Keratinocyte (primary cell): Measurements from ENCODE around the gene LOXHD1. TPM values are rescaled to one million over a fixed set of nuclear protein-coding genes. Genes with fewer than 3 reads are reported as not detected.

ENCODE experiments used
- DNase-seq: peaks from one replicate; pipeline ENCODE4 v3.0.0-alpha.2; 2011; ENCODE audit warnings: low read depth, missing footprints, low spot score
- FAIRE-seq: peaks from 2 replicates; lab custom pipeline; 2011; peaks lifted over from hg19 to GRCh38; lab: Jason Lieb, UNC
- H2AFZ ChIP-seq: 2 replicates; pipeline ENCODE4 v1.6.0; 2012; ENCODE audit warnings: low read length, control low read depth, inconsistent platforms; ENCODE audit not compliant: control insufficient read depth
- H3K27ac ChIP-seq: 2 replicates; pipeline ENCODE4 v1.5.1; 2011; ENCODE audit warnings: low read length; ENCODE audit not compliant: control insufficient read depth, insufficient read depth
- H3K27me3 ChIP-seq: 3 replicates; pipeline ENCODE4 v1.6.0; 2011; ENCODE audit warnings: low read length; ENCODE audit not compliant: control insufficient read depth, insufficient read depth; ENCODE audit errors: extremely low read depth
- H3K36me3 ChIP-seq, 2 experiments: 2 replicates in 1 of 2; 3 replicates in 1 of 2; pipeline ENCODE4 v1.5.1; 2011; ENCODE audit warnings: low read length in 2 of 2, mild to moderate bottlenecking in 1 of 2; ENCODE audit not compliant: control insufficient read depth in 2 of 2, insufficient read depth in 2 of 2; ENCODE audit errors: extremely low read depth in 1 of 2
- H3K4me1 ChIP-seq: 3 replicates; pipeline ENCODE4 v1.5.1; 2011; ENCODE audit warnings: low read length; ENCODE audit not compliant: control insufficient read depth, insufficient read depth; ENCODE audit errors: extremely low read depth
- H3K4me2 ChIP-seq: 3 replicates; pipeline ENCODE4 v1.6.0; 2011; ENCODE audit warnings: low read depth, low read length; ENCODE audit not compliant: control insufficient read depth, insufficient read depth; ENCODE audit errors: extremely low read depth
- H3K4me3 ChIP-seq, 3 experiments: fragments of 200-600 bp in 1 of 3; sonication (generic) in 1 of 3; 2 replicates in 2 of 3; 3 replicates in 1 of 3; pipeline ENCODE4 v1.5.1; 2011 to 2016; ENCODE audit warnings: low read length in 3 of 3, mild to moderate bottlenecking in 3 of 3, control low read depth in 2 of 3, inconsistent platforms in 1 of 3, low read depth in 1 of 3, mixed read lengths in 1 of 3, mixed run types in 1 of 3, moderate library complexity in 1 of 3; ENCODE audit not compliant: control insufficient read depth in 2 of 3, insufficient read depth in 2 of 3; ENCODE audit errors: extremely low read depth in 1 of 3
- H3K79me2 ChIP-seq: 2 replicates; pipeline ENCODE4 v1.6.0; 2012; ENCODE audit warnings: low read length; ENCODE audit not compliant: control insufficient read depth, insufficient read depth
- H3K9ac ChIP-seq: 3 replicates; pipeline ENCODE4 v1.6.0; 2011; ENCODE audit warnings: low read length; ENCODE audit not compliant: control insufficient read depth, insufficient read depth; ENCODE audit errors: extremely low read depth
- H3K9me1 ChIP-seq: 3 replicates; pipeline ENCODE4 v1.6.0; 2011; ENCODE audit warnings: low read length; ENCODE audit not compliant: control insufficient read depth, insufficient read depth; ENCODE audit errors: extremely low read depth
- H3K9me3 ChIP-seq: 2 replicates; pipeline ENCODE4 v1.5.1; 2012; ENCODE audit warnings: low read depth, low read length; ENCODE audit not compliant: control insufficient read depth
- H4K20me1 ChIP-seq: 3 replicates; pipeline ENCODE4 v1.6.0; 2011; ENCODE audit warnings: low read length; ENCODE audit not compliant: control insufficient read depth, insufficient read depth; ENCODE audit errors: extremely low read depth
- CTCF ChIP-seq, 3 experiments: IDR thresholded peaks in 1 of 3; conservative IDR thresholded peaks in 1 of 3; optimal IDR thresholded peaks in 1 of 3; 2 replicates in 2 of 3; 3 replicates in 1 of 3; pipeline versions ENCODE3 to v1.5.1; 2011; ENCODE audit warnings: low read length in 3 of 3, mild to moderate bottlenecking in 3 of 3, moderate library complexity in 2 of 3, control low read depth in 1 of 3, inconsistent platforms in 1 of 3; ENCODE audit not compliant: insufficient read depth in 2 of 3; ENCODE audit errors: extremely low read depth in 1 of 3
- EZH2 ChIP-seq: IDR thresholded peaks from one replicate; pipeline ENCODE4 v1.6.1; 2012; ENCODE audit warnings: inconsistent platforms, mild to moderate bottlenecking, low read length, moderate library complexity
- dilution Hi-C: fragments of 300-500 bp; cut with MboI; formaldehyde crosslinking; loops from one replicate; pipeline ENCODE4 v1.7.0; 2020; ENCODE audit warnings: low sequenced_read_pairs; ENCODE audit not compliant: extremely low pct_ligation_motif_present
- polyA plus RNA-seq, 5 experiments: library from polyadenylated mRNA; depleted of rRNA in 3 of 5; stranded (reverse) in 3 of 5; stranded (forward) in 1 of 5; unstranded in 1 of 5; fragments of >200 nt; gene quantifications; 1 replicate in 1 of 5; 2 replicates in 3 of 5; 3 replicates in 1 of 5; pipeline versions ENCODE4 v1.2.1 to v1.2.3, GENCODE V29; 2011 to 2012; ENCODE audit warnings: missing spikeins in 2 of 5, low read depth in 1 of 5, low replicate concordance in 1 of 5

The LOXHD1 gene
- polyA plus RNA-seq, 1 donor (not counting 4 experiments of a cell fraction or from before 2014, with no cell fraction given): not detected

GRCh38 chr18:46573156-46573555, 83.9 kb downstream of the LOXHD1 start:
- TF ChIP-seq EZH2 (no peak), CTCF (optimal IDR thresholded peaks at IDR 0.05 in 1 of 3, IDR thresholded peaks at IDR 0.05 in 1 of 3, conservative IDR thresholded peaks at IDR 0.05 in 1 of 3; ENCODE audit: extremely low read depth in 1 of 3, insufficient read depth in 2 of 3, low read length in 3 of 3) (no peak)
- FAIRE-seq (no peak), DNase-seq (no peak)
- H2AFZ ChIP-seq: no peak overlapping the region
- no peak overlapping the region for H3K27ac ChIP-seq
- dilution Hi-C loops: no loop called here
- no peaks in the 10 kb centered on the region for H3K79me2 ChIP-seq
- no peaks in the 10 kb centered on the region for H4K20me1 ChIP-seq
- H3K9ac ChIP-seq: no peak overlapping the region
- no peaks in the 10 kb centered on the region for H3K9me3 ChIP-seq
- no peak overlapping the region for H3K4me3 ChIP-seq
- no peak overlapping the region for H3K4me2 ChIP-seq
- H3K9me1 ChIP-seq: no peaks in the 10 kb centered on the region
- H3K4me1 ChIP-seq: no peaks in the 10 kb centered on the region
- H3K27me3 ChIP-seq: no peaks in the 10 kb centered on the region
- no peaks in the 10 kb centered on the region for H3K36me3 ChIP-seq

GRCh38 chr18:46571756-46572155, 85.3 kb downstream of the LOXHD1 start:
- TF ChIP-seq CTCF (optimal IDR thresholded peaks at IDR 0.05 in 1 of 3, IDR thresholded peaks at IDR 0.05 in 1 of 3, conservative IDR thresholded peaks at IDR 0.05 in 1 of 3; ENCODE audit: extremely low read depth in 1 of 3, insufficient read depth in 2 of 3, low read length in 3 of 3): no peak
- no peak for TF ChIP-seq EZH2
- H3K4me3 ChIP-seq: no peak overlapping the region
- no peaks in the 10 kb centered on the region for H4K20me1 ChIP-seq
- H3K4me1 ChIP-seq: no peaks in the 10 kb centered on the region
- H3K79me2 ChIP-seq: no peaks in the 10 kb centered on the region
- no peaks in the 10 kb centered on the region for H3K36me3 ChIP-seq
- H3K27me3 ChIP-seq: no peaks in the 10 kb centered on the region
- no peak for DNase-seq
- no peak for FAIRE-seq
- no peak overlapping the region for H3K4me2 ChIP-seq
- no peaks in the 10 kb centered on the region for H3K9me1 ChIP-seq
- no peak overlapping the region for H3K9ac ChIP-seq
- dilution Hi-C loops: no loop called here
- no peak overlapping the region for H2AFZ ChIP-seq
- H3K27ac ChIP-seq: no peak overlapping the region
- no peaks in the 10 kb centered on the region for H3K9me3 ChIP-seq
